Iris pigment epithelial cell (primary cell): ENCODE data around the gene BTN3A1.
"Not testable (repeated sequence)": the region's sequence is repeated elsewhere in the genome, so short reads cannot be mapped to it uniquely, and the experiment has no call there.

Experiments
- DNase-seq: peaks from one replicate; pipeline ENCODE4 v3.0.0-alpha.2; 2011; ENCODE audit warnings: low read depth

BTN3A1 gene

GRCh38 chr6:26415036-26415614 is 13.1 kb downstream of the BTN3A1 start:
- no peak for DNase-seq

DNA sequence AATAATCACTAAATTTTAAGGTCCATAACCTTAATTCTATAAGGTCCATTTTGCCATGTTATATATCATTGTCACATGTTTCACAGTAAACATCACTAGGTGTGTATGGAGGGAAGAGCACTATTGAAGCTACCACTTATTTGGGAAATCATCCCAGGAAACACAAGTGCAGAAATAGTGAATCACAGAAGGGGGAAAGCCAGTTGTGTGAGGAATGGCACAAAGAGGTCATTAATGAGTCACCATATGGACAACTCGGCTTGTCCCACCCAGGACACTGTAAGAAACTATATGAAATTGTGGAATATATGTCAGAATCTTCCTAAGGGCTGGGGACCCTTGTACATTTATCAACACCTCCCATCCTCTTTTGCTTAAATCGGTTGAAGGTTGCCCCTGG is 13.7 kb downstream of the BTN3A1 start:
- DNase-seq: no peak

DNA sequence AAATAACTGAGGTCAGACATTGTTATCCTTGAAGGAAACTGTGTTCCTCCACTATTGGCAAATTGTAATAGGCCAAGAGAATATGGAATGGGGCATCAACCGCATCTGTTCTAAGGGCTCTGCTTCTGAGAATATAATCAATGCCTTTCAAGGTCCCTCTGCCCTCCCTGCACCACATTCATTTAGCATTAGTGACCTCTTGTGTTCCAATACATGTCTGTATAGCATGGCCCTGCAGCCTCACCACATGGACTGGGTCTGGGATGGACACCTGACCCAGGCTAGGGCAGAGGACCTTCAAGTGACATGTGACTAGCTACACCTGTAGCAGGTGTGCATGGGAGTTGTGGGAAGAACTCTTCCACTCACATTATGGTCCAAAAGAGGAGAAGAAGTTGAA is 14.2 kb downstream of the BTN3A1 start:
- no peak for DNase-seq

GRCh38 chr6:26418077-26418476 is 16.0 kb downstream of the BTN3A1 start:
- DNase-seq: not testable (repeated sequence)

GRCh38 chr6:26418795-26419194 is 16.7 kb downstream of the BTN3A1 start:
- not testable (repeated sequence) for DNase-seq

DNA sequence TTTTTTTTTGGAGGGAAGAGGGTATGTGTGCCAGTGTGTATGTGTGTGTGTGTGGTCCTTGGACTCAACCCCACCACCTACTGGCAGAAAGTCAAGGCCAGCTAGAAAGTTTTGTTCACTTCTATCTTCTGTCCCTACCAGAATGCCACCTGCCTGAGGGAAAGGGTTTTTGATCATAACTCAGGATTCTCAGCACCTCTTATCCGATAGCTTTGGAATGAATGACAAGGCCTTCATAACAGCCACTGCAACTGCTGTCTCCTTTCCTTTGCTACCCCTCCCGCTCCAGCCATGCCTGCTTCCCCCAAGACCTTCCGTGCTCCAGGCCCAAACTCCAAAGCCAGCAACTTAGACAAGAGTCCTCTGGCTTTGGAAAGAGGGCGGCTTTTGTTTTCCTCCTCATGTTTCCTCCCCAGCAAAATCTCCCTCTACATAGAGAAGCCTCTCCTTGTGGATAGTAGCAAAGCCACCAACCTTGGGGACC is 18.7 kb downstream of the BTN3A1 start:
- DNase-seq: peak; percentile 39

- DNase-seq: peak; percentile 94
These were observed 19.4 kb downstream of the BTN3A1 start for GRCh38 chr6:26421259-26422144.

DNA sequence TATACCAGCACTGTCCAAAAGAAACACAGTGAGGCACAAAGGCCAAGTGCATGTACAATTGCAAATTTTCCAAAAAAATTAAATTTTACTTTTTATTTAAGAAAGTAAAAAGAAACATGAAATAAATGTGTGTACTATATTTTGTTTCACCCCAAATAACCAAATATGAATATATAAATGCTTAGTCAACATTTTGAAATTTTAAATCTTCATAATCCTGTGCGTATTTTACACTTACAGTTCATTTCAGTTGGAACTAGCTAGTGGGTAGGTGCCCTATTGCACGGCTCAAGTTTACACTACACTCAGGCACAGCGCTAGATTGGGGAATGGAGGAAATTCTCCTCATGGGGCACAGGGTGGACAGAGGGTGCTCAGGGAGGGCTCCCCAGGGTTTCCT is 20.3 kb downstream of the BTN3A1 start:
- no peak for DNase-seq

DNA sequence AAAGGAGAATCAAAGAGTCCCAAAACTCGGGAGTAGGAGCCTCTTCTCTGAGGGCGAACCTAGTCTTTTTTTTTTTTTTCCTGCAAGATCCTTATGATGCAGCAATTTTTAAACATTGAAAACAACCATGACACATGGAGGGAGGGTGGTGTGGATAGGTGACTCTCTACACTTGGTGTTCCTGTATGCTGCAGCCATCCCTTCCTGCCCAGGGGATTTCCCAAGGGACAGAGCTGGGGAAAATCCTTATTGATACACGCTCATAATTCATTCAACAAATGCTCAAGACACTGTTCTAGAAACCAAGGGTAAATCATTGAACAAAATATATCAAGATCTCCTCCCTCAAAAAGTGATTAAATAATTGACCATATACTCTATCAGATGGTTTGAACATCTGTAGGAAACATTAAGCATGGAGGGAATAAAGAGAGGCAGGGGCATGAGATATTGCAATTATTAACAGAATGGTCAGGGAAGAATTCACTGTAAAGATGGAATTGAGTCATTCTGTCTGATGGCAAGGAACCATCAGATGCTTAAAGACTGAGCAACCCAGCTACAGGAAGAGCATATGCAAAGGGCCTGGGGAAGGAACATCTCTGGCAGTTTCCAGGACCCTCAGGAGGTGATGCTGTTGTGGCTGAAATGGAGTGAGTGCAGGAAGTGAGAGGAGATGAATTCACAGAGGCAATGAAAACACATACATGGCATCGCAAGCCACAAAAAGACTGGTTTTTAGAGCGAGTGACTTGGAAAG is 24.8 kb downstream of the BTN3A1 start:
- no peak for DNase-seq

DNA sequence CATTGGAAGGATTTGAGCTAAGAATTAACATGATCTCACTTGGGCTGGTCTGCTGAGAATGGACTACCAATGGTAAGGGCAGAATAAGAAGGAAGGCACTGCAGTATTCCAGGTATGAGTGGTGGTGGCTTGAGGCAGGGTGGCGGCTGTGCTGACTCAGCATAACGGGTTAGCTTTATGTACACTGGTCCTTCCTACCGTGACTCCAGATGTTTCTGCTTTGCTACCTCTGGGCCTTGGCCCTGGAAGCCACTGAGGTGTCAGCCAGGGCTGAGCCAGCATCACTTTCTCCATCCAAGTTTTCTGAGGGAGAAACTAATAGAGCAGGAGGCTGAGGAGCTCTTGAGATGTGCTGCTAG is 25.4 kb downstream of the BTN3A1 start:
- DNase-seq: no peak

DNA sequence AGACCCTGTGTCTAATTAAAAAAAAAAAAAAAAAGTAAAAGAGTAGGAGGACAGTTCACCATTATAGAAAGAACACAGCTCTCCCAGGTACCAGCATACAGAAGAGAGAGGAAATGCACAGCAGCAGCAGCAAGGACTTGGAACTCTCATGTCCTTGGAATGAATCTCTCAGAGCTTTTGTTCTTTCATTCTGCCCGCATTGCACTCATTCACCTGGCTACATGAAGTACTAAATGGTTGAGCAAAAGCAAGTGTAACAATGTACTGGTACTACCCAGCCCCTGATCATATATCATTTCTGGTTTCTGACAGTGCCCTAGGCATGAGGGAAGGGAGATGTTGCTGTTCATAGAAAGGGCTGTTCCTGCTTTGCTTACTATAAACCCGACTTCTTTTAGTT is 26.1 kb downstream of the BTN3A1 start:
- DNase-seq: no peak

DNA sequence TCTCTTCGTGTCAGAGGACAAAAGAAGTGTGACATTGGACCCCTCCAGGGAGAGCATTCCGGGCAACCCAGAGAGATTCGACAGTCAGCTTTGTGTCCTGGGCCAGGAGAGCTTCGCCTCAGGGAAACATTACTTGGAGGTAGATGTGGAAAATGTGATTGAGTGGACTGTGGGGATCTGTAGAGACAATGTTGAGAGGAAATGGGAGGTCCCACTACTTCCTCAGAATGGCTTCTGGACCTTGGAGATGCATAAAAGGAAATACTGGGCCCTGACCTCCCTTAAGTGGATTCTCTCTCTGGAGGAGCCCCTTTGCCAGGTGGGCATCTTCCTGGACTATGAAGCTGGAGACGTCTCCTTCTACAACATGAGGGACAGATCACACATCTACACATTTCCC is 28.7 kb downstream of the BTN3A1 start:
- no peak for DNase-seq

DNA sequence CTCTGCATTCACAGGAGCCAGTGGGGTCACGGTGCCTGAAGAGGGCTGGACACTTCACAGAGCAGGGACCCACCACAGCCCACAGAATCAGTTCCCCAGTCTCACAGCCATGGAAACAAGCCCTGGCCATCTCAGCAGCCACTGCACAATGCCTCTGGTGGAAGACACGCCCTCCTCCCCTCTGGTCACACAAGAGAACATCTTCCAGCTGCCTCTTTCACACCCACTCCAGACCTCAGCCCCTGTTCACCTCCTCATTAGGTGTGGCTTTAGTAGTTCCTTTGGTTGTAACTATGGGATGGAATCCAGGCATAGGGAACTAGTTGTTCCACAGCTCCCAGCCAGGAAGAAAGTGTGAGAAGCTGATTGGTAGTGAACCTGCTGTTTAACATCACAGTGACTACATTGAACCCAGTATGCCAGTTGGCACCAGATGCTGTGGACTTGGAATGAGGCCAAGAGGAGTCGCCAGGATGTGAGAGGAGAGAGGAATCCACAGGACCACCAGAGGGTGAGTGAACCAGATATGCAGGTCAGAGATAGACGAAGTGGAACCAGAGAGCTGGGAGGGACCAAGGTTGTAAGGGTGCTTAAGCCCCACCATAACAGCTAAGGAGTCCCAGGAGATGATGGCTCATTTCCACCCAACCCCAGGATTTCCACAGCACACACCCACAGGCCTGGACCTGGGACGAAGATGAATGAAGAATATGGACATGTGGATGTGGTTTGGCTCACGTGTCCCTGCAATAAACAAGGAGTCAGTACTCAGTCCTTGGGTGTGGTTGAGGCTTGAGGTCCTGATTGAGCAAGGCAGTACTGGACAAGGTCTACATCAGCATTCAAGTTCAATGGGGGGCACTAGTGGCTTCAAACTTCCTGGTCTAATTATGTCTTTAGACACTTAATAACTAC is 29.4 kb downstream of the BTN3A1 start:
- peak; percentile 59 for DNase-seq

DNA sequence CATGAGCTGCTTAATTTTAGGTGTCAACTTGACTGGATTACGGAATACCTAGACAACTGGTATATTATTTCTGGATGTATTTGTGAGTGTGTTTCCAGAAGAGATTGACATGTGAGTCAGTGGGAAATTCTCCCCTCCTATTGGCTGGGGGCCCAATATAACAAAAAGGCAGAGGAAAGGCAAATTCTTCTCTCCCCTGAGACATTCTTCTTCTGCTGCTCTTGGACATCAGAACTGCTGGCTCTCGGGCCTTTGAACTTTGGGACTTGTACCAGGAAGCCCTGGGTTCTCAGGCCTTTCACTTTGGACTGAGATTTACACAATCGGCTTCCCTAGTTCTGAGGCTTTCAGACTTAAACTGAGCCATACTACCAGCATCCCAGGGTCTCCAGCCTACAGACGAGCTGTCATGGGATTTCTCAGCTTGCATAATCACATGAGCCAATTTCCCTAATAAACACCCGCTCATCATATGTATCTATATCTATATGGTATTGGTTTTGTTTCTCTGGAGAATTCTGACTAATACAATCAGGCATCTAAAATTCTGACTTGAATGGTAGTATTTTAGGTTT is 30.6 kb downstream of the BTN3A1 start:
- DNase-seq: peak; percentile 71

DNA sequence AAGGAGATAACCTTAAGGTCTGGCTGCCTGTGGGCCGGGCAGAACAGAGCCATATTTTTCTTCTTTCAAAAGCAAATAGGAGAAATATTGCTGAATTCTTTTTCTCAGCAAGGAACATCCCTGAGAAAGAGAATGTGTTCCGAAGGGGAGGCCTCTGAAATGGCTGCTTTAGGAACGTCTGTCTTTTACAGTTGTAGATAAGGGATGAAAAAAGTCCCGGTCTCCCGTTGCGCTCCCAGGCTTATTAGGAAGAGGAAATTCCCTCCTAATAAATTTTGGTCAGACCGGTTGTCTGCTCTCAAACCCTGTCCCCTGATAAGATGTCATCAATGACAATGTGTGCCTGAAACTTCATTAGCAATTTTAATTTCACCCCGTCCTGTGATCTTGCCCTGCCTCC is 31.6 kb downstream of the BTN3A1 start:
- DNase-seq: not testable (repeated sequence)

GRCh38 chr6:26436018-26436417 is 33.9 kb downstream of the BTN3A1 start:
- no peak for DNase-seq

DNA sequence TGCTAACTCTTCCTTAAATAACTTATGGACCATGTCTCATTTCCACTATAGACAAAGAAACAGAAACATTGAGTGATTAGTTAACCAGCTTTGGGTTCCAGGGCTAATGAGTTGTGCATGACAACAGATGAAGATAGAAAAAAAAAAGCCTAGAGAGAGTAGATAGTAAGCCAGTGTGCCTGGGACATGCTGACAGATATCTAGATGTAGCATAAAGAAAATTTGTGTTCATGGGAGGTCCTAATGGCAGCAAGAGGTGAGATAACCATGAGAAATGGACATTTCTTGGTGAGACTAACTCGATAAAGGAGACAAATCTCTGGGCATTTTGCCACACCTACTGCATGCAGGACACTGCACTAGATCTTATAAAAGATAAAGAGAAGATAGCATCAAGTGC is 35.5 kb downstream of the BTN3A1 start:
- DNase-seq: no peak

DNA sequence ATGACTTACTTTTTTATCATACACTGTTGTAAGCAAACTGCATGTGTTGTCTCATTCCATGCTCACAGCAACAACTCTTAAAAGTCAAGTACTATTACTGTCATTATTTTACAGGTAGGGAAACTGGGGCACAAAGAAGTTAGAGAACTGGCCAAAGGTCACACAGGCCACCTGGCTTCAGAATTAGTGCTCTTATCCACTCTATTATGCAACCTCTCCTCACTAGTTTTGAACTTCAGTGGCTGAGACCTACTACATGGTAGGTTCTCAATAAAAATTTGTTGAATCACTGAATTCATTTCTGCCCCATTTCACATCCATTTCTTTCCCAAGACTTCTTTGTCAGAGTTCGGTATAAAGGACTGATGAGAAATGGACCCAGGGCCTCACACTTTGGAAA is 35.9 kb downstream of the BTN3A1 start:
- DNase-seq: no peak

- DNase-seq: no peak
These were observed 37.4 kb downstream of the BTN3A1 start for GRCh38 chr6:26439151-26440125.

- no peak for DNase-seq
These were observed 38.9 kb downstream of the BTN3A1 start for GRCh38 chr6:26440977-26441358.
